Glomerular endothelial cell (primary cell): ENCODE data around the gene LCP2. TPM values are rescaled to one million over a fixed set of nuclear protein-coding genes. Genes with fewer than 3 reads are reported as not detected.

Experiments
- DNase-seq: peaks from one replicate; pipeline ENCODE4 v3.0.0-alpha.2; 2011; ENCODE audit warnings: low read depth, low spot score; ENCODE audit errors: extremely low read depth
- total RNA-seq: library from RNA; depleted of rRNA; stranded (reverse); fragments of >200 nt; gene quantifications from 2 replicates; pipeline ENCODE4 v1.2.3, GENCODE V29; 2015

Gene LCP2
- total RNA-seq, 1 donor from 2014 or later = 5.7 TPM

DNA sequence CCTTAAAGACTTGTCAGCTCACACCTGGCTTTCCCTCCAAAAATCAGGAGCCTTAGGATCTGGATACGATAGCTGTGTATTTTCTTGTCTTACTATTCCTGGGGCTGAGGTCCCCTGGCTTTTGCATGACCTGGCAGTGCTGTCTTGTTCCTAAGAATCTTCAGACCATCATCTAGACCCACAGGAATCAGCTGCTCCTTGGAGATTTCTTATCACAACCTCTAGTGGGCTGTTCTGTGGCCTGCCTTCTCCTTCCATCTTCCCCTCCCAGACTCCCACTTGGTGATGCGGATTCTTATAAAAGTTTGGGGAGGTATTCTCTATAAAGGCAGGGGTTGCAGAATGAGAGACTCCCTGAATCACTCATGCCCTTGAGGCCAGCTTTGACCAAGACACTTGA, 21.4 kb downstream of the LCP2 start:
- no peak for DNase-seq

DNA sequence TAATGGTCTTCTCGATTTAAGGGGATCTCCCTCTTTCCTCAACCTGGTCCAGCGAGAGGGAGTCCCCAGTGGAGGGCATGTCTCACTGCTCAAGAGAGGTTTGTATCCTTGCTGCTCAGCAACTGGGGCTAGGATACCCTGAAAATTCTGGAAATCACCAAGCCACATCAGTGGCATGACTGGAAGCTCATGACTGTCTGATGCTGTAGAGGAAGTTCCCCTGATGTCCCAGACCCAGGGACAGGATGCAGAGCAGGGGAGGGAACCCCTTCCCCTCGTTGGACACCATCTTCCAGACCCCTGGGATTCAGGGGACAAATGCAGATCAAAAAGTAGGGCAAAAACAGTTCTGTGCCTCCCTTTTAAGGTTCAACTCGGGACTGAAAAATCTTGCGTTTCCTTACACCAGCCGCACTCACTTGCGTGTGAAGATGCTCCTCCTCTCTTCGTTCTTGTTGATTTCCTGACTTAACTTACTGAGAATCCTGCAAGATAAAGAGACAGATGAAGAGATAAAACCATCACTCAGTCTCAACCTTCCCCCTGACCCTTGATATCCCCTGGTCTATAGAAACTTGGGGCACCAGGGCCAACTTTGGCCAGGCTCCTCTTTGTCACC, 22.1 kb downstream of the LCP2 start:
- DNase-seq = no peak

DNA sequence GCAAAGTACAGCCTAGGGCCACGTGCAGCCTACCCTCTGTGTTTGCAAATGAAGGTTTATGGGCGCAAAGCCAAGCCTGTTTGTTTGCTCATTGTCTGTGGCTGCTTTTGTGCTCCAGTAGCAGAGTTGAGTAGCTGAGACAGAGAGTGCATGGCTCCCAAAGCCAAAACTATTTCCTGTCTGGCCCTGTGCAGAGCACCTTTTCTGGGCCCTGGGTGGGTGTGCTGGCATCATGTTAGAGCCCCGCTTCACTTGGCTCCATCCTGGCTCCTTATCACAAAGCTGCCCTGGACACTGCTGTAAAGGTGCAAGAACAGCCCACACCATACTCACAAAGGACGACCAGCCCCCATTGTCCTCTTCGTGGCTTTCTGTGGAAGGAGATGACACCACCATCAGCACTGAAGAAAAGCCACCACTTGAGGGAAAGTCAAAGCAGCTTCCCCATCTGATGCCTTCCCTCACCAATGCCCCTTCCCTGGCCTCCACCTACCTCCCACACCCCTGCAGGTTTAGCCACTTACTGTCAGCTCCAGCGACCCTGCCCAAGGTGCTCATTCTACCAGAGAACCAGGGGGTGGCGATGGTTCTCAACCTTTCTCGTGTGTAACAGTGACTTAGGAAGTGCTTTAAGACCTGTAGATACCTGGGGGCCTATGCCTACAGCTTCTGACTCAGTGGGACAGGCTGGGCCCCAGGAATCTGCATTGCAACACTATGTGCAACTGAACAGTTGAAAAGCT, 23.4 kb downstream of the LCP2 start:
- no peak for DNase-seq

DNA sequence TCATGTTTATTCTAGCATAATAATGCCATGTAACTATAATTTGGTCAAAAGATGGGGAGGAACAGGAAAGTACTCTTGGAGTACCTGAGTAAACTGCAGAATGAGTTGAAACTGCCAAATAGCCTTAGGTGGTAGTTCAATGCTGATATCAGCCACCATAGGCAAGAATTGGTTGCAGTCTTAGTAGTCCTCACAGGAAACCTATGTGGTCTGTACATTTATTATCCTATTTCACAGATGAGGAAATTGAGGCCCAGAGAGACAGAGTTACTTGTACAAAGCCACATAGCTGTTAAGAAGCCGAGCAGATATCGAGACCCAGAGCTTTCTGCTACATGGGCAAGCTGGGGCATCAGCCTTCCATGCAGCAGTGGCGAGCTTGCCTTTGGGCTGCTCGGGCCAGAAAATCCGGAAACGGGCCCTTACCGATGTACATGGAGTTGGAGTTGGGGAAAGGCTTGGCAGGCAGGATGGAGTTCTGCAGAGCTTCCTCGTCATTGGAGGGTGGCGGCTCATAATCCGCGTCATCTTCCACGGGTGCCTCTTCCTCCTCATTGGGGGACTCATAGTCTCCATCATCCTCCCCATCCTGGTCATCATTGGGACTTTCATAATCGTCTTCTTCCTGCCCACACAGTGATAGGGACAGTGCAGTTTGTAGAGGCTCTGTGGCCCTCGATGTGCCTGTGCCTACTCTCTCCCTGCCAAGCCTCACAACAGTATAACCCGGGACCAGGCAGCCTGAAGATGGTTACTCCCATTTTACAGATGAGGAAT, 27.1 kb downstream of the LCP2 start:
- DNase-seq = no peak

DNA sequence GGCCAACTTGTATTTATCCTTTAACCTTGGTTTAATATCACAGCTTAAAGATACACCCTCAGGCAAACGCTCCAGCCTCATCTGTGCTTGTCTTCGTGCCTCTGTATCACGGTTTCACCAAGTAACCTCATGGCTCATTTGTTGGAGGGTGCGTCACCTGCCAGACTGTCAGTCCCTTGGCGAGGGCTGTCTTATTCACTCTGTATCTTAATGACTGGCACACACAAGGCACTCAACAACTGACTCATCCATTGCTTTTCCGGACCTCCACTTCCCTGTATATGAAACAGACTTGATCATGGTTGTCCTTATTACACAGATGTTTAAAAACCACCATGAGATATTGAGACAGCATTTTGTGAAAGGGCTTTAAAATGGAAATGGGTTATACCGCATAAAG, 28.0 kb downstream of the LCP2 start:
- no peak for DNase-seq

DNA sequence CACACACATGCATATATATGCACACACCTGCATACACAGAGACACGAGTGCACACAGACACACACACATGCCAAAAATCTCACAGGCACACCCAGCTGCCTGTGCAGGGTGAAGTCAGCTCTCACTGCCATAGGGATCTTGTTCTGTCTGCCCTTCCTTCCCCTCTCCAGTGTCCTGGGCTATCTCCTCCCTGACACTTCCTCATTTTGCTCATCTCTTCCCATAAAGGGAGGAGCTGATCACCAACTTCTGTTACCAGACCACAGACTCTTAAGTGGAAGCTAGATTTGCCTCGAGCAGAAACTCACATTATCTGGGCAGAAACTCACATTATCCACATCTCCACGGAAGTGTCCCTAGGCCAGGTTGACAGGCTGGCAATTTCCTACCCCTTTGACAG, 28.7 kb downstream of the LCP2 start:
- no peak for DNase-seq

DNA sequence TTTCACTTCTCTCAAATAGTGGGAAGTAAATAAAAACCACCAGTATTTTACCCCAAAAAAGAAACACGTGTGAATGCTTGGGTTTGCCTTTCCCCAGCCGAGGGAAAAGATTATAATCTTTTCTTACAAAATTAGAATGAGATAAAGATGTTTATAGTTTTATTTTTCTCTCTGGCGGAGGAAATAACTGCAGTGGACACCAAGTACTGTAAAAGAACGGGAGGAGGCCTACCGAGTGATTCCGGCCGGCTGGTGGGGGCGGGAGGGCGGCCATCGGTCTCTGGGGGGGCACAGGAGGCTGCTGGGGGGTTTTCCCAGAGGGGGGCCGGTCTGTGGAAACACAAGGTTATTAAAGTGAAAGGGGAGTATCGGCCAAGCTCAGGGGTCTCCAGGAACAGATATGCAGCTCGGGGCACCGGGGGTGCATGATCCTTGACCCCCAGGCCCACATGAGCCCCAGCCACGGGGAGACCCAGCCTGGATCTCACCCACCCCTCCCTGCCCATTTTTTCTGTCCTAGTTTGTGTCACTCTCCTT, 29.4 kb downstream of the LCP2 start:
- no peak for DNase-seq

DNA sequence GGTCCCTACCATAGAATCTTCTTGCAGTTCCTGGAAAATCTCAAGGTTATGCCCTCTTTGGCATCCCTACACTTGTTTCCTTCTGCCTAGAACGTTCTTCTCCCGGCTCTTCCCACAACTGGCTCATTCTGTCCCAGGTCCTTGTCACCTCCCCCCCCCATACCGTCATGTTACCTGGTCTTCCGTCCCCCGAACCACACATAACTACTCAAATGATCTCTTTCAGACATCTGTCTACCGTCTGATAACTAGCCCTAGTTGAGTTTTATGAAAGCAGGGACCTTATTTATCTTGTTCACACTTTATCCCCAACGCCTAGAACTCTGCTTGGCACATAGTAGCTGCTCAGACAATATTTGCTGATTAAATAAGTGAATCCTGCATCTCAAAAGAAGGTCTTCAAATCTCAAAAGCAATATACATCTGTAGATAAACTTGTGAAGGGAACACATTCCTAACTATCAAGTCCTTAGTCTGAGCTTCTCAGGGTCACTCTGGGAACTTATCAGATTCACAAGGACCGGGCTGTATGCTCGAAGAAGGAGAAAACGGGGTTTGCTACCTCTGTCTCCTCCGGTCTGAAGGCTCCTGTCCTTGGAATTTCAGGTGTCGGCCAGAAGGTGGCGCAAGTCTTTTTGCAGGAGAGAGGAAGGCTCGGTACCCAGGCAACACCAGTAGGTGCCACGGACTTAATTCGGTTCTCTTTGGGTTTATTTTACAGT, 30.0 kb downstream of the LCP2 start:
- no peak for DNase-seq

DNA sequence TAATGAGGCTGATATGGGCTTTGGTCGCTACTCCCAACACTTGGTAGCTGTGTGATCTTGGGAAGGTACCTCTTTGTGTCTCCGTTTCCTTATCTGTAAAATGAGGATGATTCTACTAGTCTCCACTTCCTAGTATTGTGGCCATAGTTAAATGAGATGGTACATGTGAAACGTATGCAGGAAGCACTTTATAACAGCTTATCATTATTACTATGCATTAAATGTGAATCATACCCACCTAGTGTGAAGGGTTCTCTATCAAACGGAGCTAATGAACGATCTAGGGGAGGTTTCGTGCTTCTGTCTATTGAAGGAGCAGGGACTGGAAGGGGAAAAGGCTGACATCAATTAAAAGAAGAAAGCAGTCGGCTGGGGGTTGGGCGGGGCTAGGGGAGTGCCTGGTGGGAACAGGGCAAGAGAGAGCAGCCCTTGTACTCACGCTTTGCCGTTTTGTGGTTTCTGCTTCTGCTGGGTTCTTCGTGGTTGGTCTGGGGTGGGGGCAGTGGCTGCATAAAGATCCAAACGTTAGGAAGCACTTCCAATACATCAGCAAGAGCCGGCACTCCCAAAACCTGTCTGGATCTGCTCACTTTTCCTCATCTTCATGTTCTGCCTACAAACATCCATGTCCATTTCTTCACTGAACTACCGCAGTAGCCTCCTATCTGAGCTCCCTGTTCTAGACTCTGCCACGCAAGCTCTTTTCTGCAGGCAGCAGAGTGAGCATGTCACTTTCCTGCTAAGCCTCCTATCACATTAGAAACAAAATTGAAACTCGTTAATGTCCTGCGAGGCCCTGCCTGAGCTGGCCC, 30.8 kb downstream of the LCP2 start:
- DNase-seq = no peak

DNA sequence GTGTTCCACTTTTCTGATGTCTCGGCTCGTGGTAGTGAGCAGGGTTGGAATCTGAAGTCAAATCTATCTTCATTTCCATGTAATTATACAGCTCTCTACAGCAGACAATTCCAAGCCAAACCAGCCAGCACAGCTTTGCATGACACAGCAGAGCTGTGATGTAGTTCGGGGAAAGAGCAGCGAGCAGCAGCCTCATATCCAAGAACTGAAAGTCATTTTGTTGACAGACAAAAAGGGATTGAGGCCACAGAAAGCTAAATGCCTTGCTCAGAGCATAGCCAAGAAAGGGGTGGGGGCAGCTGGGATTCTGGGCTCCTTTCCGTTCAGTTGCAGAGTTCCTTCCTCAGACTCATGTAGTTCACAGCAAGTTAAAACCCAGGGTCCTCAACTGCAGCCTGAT, 32.1 kb downstream of the LCP2 start:
- DNase-seq = no peak

DNA sequence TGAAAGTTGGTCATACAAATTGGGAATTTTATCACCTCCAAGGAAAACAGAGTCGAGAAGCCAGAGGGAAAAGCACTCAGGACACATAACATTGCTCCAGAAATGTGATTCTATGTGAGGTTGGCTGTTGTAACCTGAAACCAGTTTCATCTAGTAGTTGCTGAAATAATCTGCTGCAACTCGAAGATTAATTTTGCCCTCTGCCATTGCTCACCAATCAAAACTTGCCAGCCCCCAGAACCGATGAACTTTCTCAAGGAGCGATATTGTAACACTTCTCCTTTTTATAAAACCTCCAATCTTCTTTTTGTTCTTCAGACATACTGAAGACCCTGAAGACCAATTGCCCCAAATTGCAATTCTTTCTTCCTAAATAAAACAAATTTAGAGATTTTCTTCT, 33.7 kb downstream of the LCP2 start:
- DNase-seq = no peak

DNA sequence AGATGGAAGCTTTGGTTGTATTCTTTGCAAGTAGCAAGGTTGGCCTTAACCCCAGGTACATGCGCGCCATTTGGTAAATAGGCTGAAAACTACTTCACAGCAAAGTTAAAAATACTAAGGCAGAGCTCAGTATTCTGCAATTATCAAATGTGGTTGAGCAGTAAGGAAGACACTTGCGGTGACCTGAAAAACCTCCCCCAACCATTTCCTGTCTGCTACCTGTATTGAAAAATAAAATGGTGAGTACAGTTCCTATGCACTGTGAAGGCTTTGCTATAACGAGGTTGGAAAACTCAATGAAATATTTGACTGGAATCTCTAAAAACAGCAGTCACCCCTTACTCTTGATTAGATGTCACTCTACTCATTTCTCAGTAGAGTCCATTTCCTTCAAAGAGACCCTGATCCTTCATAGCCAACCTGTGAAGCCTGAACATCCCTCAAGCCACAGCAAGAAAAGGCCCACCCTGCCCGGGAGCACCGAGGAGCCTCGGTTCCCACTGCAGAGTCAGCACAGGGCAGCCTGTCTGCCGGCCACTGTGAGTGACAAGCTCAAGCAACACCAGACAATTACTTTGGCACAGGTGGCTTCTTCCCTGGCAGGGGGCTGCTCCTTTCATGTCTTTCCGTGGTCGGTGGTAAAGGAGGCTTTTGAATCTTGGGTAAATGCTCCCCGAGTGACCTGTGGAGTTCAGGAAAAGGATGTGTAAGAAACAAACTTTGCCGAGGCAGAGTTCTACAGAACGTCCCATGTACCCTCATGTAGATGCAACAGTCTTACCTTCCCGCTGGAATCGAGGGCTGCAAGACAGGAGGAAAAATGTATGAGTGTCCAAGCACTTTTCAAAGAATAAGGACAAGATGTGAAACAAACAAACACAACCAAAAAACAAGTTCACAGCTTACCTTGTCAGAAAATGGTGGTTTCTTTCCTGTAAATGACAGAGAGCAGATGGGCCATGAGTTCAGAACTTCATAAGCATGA, 35.2 kb downstream of the LCP2 start:
- no peak for DNase-seq

DNA sequence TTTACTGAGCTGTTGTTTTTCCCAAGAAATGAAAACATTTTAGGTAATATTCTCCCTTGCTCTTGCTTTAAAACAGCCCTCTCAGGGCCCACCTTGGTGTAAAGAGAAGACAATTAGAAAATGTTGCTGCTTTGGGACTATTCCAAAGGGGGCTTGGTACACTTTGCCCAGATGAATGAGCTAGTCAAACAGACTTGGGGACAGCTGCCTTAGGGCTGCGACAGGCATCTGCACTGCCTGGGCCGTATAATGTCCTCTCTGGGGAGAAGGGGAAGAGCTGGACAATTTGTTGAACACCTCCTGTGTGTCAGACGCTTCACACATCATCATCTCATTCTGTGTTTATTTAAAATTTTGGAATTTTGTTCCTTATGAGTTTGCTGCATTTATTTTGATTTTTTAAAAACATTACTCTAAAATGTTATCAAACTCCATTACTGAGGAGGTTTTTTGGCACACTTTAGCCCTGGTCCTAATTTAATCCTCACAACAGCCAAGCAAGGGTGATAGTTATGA, 36.0 kb downstream of the LCP2 start:
- DNase-seq = no peak

DNA sequence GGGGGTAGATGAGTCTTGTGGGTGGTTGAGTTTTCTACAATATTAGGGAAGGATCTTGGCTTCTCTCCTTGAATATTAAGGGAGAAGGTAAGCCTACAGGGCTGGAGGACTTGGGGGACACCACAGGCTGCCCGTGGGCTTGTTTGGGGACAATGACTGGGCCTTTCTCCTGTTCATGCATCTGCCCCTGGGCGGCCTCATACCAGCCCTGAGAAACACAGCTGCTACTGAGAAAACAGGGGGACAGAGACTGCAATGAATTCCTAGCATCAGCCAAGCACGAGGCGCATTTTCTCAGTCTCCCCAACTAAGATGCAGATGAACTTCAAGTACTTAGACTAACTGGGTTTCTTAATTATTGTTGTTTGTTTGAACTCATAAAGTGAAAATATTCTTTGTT, 40.2 kb downstream of the LCP2 start:
- DNase-seq = no peak

DNA sequence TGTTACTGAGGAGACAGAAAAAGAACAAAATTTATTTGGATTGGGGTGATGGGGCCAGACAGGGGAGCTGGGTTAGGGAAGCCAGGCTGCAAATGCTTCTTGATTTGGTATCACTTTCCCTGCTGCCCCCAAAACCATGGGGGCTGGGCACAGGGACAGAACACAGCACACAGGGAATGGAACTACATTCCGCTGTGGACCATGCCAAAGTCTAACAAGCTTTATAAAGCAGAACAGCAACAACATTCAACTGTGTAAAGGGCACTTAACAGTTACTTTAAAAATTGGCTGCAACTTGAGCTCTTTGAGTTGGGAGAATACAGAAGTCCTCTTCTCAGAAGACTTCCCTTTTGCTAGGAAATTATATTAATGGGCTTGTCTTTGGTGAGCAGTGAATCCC, 41.0 kb downstream of the LCP2 start:
- DNase-seq = no peak

DNA sequence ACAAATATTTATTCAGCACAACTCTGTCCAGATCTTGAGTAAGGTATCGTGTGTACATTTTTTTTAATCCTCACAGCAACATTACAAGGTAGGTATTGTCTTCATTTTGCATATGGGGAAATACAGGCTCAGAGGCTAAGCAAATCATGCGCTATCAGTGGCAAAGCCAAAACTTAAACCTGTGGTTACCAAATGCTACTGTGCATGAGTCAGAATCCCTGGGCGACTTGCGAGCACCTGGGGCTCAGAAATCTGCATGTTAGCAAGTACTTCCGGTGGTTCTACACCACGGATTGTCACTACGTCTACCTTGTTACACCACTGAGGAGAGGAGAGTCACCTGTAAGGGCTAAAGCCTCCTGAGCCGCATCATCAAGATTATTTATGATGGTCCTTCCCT, 43.5 kb downstream of the LCP2 start:
- no peak for DNase-seq

DNA sequence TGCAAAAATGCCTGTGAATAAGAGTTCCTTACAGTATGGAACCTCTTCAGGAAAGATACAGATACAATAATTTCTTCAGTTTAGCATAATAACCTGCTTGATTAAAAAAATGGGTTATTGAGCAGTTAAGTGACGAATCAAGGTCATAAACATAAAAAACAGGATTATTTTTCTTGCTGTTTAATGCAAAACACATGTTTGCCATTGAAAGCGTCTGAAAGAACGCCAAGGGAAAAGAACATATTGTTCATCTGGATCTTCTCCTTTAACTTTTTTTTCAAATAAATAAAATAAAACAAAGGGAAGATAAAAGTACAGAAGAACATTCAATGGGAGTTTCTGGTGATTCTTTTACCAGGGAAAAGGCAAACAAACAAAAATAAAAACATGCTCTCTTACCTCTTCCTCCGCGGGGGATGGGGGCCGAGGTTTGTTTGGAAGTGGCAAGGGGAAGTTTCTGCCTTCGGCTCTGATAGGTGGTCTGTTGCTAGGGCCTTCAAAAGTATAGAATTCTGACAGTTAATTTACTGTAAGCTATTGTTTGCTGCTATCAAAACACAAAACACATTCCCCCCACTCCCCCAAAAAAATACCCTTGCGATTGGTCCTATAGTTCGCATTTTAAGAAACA, 44.7 kb downstream of the LCP2 start:
- no peak for DNase-seq

DNA sequence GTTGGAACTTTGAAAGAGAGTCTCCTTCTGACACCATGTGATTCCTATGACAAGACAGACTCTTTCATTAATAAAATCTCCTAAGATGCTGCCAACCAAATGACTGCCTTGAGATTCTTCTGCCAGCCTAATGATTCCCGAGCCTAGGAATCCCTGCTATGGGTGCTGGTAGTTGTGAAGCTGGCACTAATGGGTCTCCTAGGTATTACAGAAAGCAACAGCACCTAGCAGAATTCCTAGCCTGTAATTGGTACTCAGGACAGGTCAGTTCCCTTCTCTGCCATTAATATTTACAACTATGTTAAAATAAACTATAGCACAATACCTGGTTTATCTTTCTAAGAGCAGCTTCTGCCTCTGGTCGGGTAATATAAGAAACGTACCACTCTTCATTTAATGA, 45.5 kb downstream of the LCP2 start:
- no peak for DNase-seq
